K562 (cell line): Measurements from ENCODE around the gene FARP2. TPM values are rescaled to one million over a fixed set of nuclear protein-coding genes. Genes with fewer than 3 reads are reported as not detected.

Experiments
- BDP1 ChIP-seq: IDR thresholded peaks from 3 replicates; pipeline ENCODE4 v1.6.1; 2011; ENCODE audit not compliant: insufficient read length, insufficient read depth
- DLX4 ChIP-seq: fragments of 250-450 bp; sonication (Bioruptor Pico); IDR thresholded peaks from 2 replicates; pipeline ENCODE4 v1.6.1; 2021; ENCODE audit warnings: mild to moderate bottlenecking
- MTA1 ChIP-seq: fragments of 450-650 bp; IDR thresholded peaks from 2 replicates; pipeline ENCODE4 v1.6.1; 2017; ENCODE audit warnings: borderline replicate concordance
- NFIC ChIP-seq: fragments of 450-650 bp; IDR thresholded peaks from 2 replicates; pipeline ENCODE4 v1.6.1; 2017; ENCODE audit warnings: mild to moderate bottlenecking, inconsistent platforms
- POLR3A ChIP-seq: IDR thresholded peaks from 2 replicates; pipeline ENCODE4 v1.6.1; 2011; ENCODE audit warnings: borderline replicate concordance, mild to moderate bottlenecking, moderate library complexity; ENCODE audit not compliant: insufficient read length, insufficient read depth; ENCODE audit errors: extremely low read depth
- TARDBP ChIP-seq: fragments of 450-650 bp; IDR thresholded peaks from 2 replicates; pipeline ENCODE4 v1.6.1; 2016
- TSHZ1 ChIP-seq: fragments of 250-450 bp; sonication (Bioruptor Pico); IDR thresholded peaks from 2 replicates; pipeline ENCODE4 v1.4.0; 2020; ENCODE audit warnings: mild to moderate bottlenecking, moderate library complexity
- ZBTB40 ChIP-seq, 2 experiments: fragments of 450-650 bp in 1 of 2; sonication (generic) in 1 of 2; formaldehyde crosslinking in 1 of 2; IDR thresholded peaks; 2 replicates each; pipeline versions ENCODE4 v1.7.1 to v1.9.0; 2016 to 2022; ENCODE audit warnings: inconsistent platforms in 1 of 2, mild to moderate bottlenecking in 1 of 2, missing genetic modification reagents in 1 of 2
- ZC3H11A ChIP-seq: IDR thresholded peaks from 2 replicates; pipeline ENCODE4 v1.6.1; 2012; ENCODE audit warnings: low read depth, low read length, improper control_type of control experiment
- ZNF398 ChIP-seq: fragments of 250-450 bp; sonication (Bioruptor Pico); IDR thresholded peaks from 2 replicates; pipeline ENCODE4 v1.8.0; 2021; ENCODE audit warnings: moderate library complexity, mild to moderate bottlenecking, inconsistent platforms
- polyA plus RNA-seq, 8 experiments: library from polyadenylated mRNA; depleted of rRNA in 4 of 8; stranded (reverse) in 5 of 8; unstranded in 3 of 8; fragments of >200 nt; fragmentation: Nextera tagmentation in 2 of 8; fragmentation: Illumina TruSeq in 1 of 8; extraction: Ambion mirVana in 2 of 8; extraction: Trizol in 1 of 8; gene quantifications; 2 replicates each; pipeline versions ENCODE4 v1.2.1 to v1.2.3, GENCODE V29; 2011 to 2014; ENCODE audit warnings: inconsistent platforms in 1 of 8, missing spikeins in 1 of 8
- total RNA-seq, 7 experiments: library from RNA; depleted of rRNA in 6 of 7; stranded (reverse); fragments of >200 nt in 6 of 7; fragmentation: Illumina TruSeq in 2 of 7; extraction: Trizol in 2 of 7; gene quantifications; 2 replicates each; pipeline versions ENCODE4 v1.2.1 to v1.2.3, GENCODE V29; 2011 to 2021; ENCODE audit warnings: low replicate concordance in 1 of 7

Gene FARP2
- total and polyA plus RNA-seq, 9 of the 15 experiments (the other 6 are each of a cell fraction or from before 2014, with no cell fraction given) = 4.1 to 38.1 (median 21.1) TPM

- peak; percentile 54 for TF ChIP-seq ZBTB40 (IDR thresholded peaks at IDR 0.05)
- no peak for TF ChIP-seq ZBTB40 (CRISPR knock-in tag; IDR thresholded peaks at IDR 0.05)
- no peak for TF ChIP-seq TSHZ1 (CRISPR knock-in tag)
- no peak for TF ChIP-seq ZNF398
- no peak for TF ChIP-seq DLX4 (CRISPR knock-in tag)
- TF ChIP-seq TARDBP = no peak
- TF ChIP-seq POLR3A = no peak
- TF ChIP-seq BDP1 = no peak
- TF ChIP-seq NFIC = 0 out of 2 replicates have a peak, but pooled peaks have one; percentile 15
- no peak for TF ChIP-seq MTA1
- TF ChIP-seq ZC3H11A = no peak
These were observed 95.9 kb downstream of the FARP2 start (continued) for GRCh38 chr2:241451840-241452506.
